PC-9 (cell line): ENCODE data around the gene RAD23A. TPM values are rescaled to one million over a fixed set of nuclear protein-coding genes. Genes with fewer than 3 reads are reported as not detected.

Experiments used
- Bru-seq: library from RNA; stranded (reverse); fragments of 400-500 nt; gene quantifications from one replicate; lab custom pipeline; 2021; lab: Mats Ljungman, UMichigan
- BruChase-seq, 2 experiments: library from RNA; stranded (reverse); fragments of 400-500 nt; gene quantifications; one replicate each; lab custom pipeline; 2021; lab: Mats Ljungman, UMichigan
- BruUV-seq: library from RNA; stranded (reverse); fragments of 400-500 nt; replicated peaks from 2 replicates; lab custom pipeline; 2021; lab: Mats Ljungman, UMichigan
- CTCF ChIA-PET: fragments of 300-600 bp; sonication (Branson Sonifier 250); formaldehyde crosslinking; loops from one replicate; lab custom pipeline; 2022; ENCODE audit warnings: antibody characterized with exemption; lab: Charles Lee
- POLR2A ChIA-PET: fragments of 300-600 bp; sonication (Branson Sonifier 250); formaldehyde crosslinking; loops from one replicate; lab custom pipeline; 2022; ENCODE audit warnings: antibody characterized with exemption; ENCODE audit not compliant: unreplicated experiment; lab: Charles Lee
- DNase-seq, 2 experiments: peaks; one replicate each; pipeline versions ENCODE4 v3.0.0 to v3.0.0-alpha.2; 2015 to 2022; ENCODE audit warnings: mixed read lengths in 1 of 2
- H2AFZ ChIP-seq: fragments of 200-600 bp; sonication (generic); 2 replicates; pipeline ENCODE4 v1.8.1; 2017; ENCODE audit warnings: antibody characterized with exemption
- H3F3A ChIP-seq: fragments of 200-600 bp; sonication (generic); 2 replicates; pipeline ENCODE4 v1.8.1; 2017; ENCODE audit warnings: antibody characterized with exemption, mild to moderate bottlenecking, low read depth; ENCODE audit not compliant: insufficient read depth
- H3K27ac ChIP-seq: fragments of 200-600 bp; sonication (generic); 2 replicates; pipeline ENCODE4 v1.6.1; 2016; ENCODE audit warnings: mixed run types
- H3K27me3 ChIP-seq: fragments of 200-600 bp; sonication (generic); 2 replicates; pipeline ENCODE4 v1.6.1; 2016; ENCODE audit warnings: low read depth, mixed run types; ENCODE audit not compliant: insufficient read depth
- H3K36me3 ChIP-seq: fragments of 200-600 bp; sonication (generic); 2 replicates; pipeline ENCODE4 v1.6.1; 2016; ENCODE audit warnings: low read depth, mixed run types
- H3K4me1 ChIP-seq: fragments of 200-600 bp; sonication (generic); replicated peaks from 2 replicates; pipeline ENCODE4 v1.6.1; 2016; ENCODE audit warnings: mixed run types; ENCODE audit not compliant: insufficient read depth
- H3K4me2 ChIP-seq: fragments of 200-600 bp; sonication (generic); 2 replicates; pipeline ENCODE4 v1.6.1; 2017; ENCODE audit warnings: mixed run types
- H3K4me3 ChIP-seq: fragments of 200-600 bp; sonication (generic); 2 replicates; pipeline ENCODE4 v1.6.1; 2016; ENCODE audit warnings: mixed run types
- H3K79me2 ChIP-seq: fragments of 200-600 bp; sonication (generic); 2 replicates; pipeline ENCODE4 v1.6.1; 2017; ENCODE audit warnings: low read depth, mixed run types
- H3K9me2 ChIP-seq: fragments of 200-600 bp; sonication (generic); 2 replicates; pipeline ENCODE4 v1.8.1; 2017; ENCODE audit warnings: mild to moderate bottlenecking; ENCODE audit not compliant: insufficient read depth
- H3K9me3 ChIP-seq: fragments of 200-600 bp; sonication (generic); 2 replicates; pipeline ENCODE4 v1.8.1; 2016; ENCODE audit warnings: low read depth; ENCODE audit not compliant: insufficient read depth
- H4K20me1 ChIP-seq: fragments of 200-600 bp; sonication (generic); 2 replicates; pipeline ENCODE4 v1.8.1; 2017; ENCODE audit not compliant: insufficient read depth
- CTCF ChIP-seq: fragments of 200-600 bp; sonication (generic); conservative IDR thresholded peaks from 2 replicates; pipeline ENCODE4 v1.6.1; 2017; ENCODE audit warnings: mixed run types, antibody characterized with exemption, mild to moderate bottlenecking, moderate library complexity
- EZH2 ChIP-seq: fragments of 200-600 bp; sonication (generic); IDR thresholded peaks from 2 replicates; pipeline ENCODE4 v1.8.0; 2017; ENCODE audit warnings: antibody characterized with exemption, low read depth
- intact Hi-C: fragments of 100-400 bp; cut with micrococcal nuclease; formaldehyde crosslinking; loops from one replicate; pipeline ENCODE4 v1.10.0; 2022; ENCODE audit not compliant: unreplicated experiment
- long read RNA-seq: library from polyadenylated mRNA; stranded (forward); transcript quantifications from one replicate; pipeline ENCODE4 v2.0.0, GENCODE V29; 2022
- total RNA-seq: library from RNA; stranded (reverse); gene quantifications from 2 replicates; pipeline ENCODE4 v1.2.3, GENCODE V29; 2021

RAD23A gene
- total RNA-seq (186 and 187 TPM in 2 replicates), Bru-seq, nascent RNA (percentile 94 among the genes with signal in this experiment), BruChase-seq, experiment 1, labeled RNA remaining after a 2-hour chase (percentile 93 among the genes with signal in this experiment), BruChase-seq, experiment 2, labeled RNA remaining after a 6-hour chase (percentile 98 among the genes with signal in this experiment)
- long read RNA-seq, transcript RAD23A-207 (2 exons, 545 nt) = minor isoform, 5 of 363 reads
- long read RNA-seq, transcript RAD23A-201 (9 exons, 1,736 nt) = major isoform, 162 of 363 reads
- long read RNA-seq, transcript RAD23A-203 (9 exons, 1,746 nt) = minor isoform, 153 of 363 reads
- long read RNA-seq, partial matches to known transcripts = 21 of 363 reads
- long read RNA-seq, other reads (novel, unspliced or antisense) = 22 of 363 reads

- H3K27ac ChIP-seq = peak within 1 kb of the TSS; percentile 89
- H3K4me2 ChIP-seq = peak within 1 kb of the TSS; percentile 97
- H3K27me3 ChIP-seq = no peaks in the 10 kb centered on the region
- ChIA-PET POLR2A (interaction anchor here (0.6 to 0.7 kb wide), 2 partner anchors 7 to 12 kb away, joined by 4 read pairs; partner anchors contain the start of gene CALR), CTCF (interaction anchor here (0.6 to 1.0 kb wide), 3 partner anchors 20 to 60 kb away, joined by 3 to 4 read pairs (median 4); no protein-coding TSS in a partner anchor)
- peaks cover 46% of the 10 kb centered on the region for H3K79me2 ChIP-seq
- H3F3A ChIP-seq = peaks cover 92% of the 10 kb centered on the region
- TSS peak; percentile 58 for BruUV-seq
- H4K20me1 ChIP-seq = peaks cover 29% of the 10 kb centered on the region
- no peaks in the 10 kb centered on the region for H3K9me2 ChIP-seq
- peak within 1 kb of the TSS; percentile 77 for H3K4me3 ChIP-seq
- peaks cover 23% of the 10 kb centered on the region for H3K4me1 ChIP-seq
- peaks cover 49% of the 10 kb centered on the region for H3K36me3 ChIP-seq
- TF ChIP-seq EZH2 (no peak), CTCF (no peak)
- peak; percentile 92 to 96 for DNase-seq
- no peak within 1 kb of the TSS; the same call in 1 of the 2 replicates for H2AFZ ChIP-seq
- intact Hi-C loops = no loop called here
- no peaks in the 10 kb centered on the region for H3K9me3 ChIP-seq
Observed at GRCh38 chr19:12945479-12946091, at the start of gene RAD23A. Gene RAD23A, plus strand, starts transcription at chr19:12945862. Its CDS starts 87 bp downstream, at chr19:12945949.

GRCh38 chr19:12896460-12896859, 49.2 kb upstream of the RAD23A start:
- Histone ChIP-seq H3K36me3 (no peaks in the 10 kb centered on the region), H2AFZ (no peak overlapping the region), H3K4me2 (no peak overlapping the region), H3K79me2 (peaks cover 15% of the 10 kb centered on the region), H3K27ac (no peak overlapping the region), H3K4me3 (no peak overlapping the region), H3K9me2 (no peaks in the 10 kb centered on the region), H3K27me3 (no peaks in the 10 kb centered on the region), H3K9me3 (no peaks in the 10 kb centered on the region), H3K4me1 (peaks cover 8% of the 10 kb centered on the region), H4K20me1 (no peaks in the 10 kb centered on the region), H3F3A (peaks cover 4% of the 10 kb centered on the region; the same call in 1 of the 2 replicates)
- CTCF ChIA-PET = no interaction called here
- no TSS peak for BruUV-seq
- no peak for TF ChIP-seq CTCF
- no peak for TF ChIP-seq EZH2
- peak in 1 of 2 experiments; percentile 26 for DNase-seq
- intact Hi-C loops = no loop called here
- POLR2A ChIA-PET = no interaction called here

- H3K4me1 ChIP-seq = no peaks in the 10 kb centered on the region
- H3K27me3 ChIP-seq = no peaks in the 10 kb centered on the region
- no peak for TF ChIP-seq EZH2
- TF ChIP-seq CTCF = no peak
- no peaks in the 10 kb centered on the region for H3K9me2 ChIP-seq
- no peaks in the 10 kb centered on the region for H3K9me3 ChIP-seq
- H3K4me3 ChIP-seq = no peak overlapping the region
- H3K36me3 ChIP-seq = no peaks in the 10 kb centered on the region
- H3K27ac ChIP-seq = no peak overlapping the region
- CTCF ChIA-PET = no interaction called here
- H4K20me1 ChIP-seq = no peaks in the 10 kb centered on the region
- H3K79me2 ChIP-seq = no peaks in the 10 kb centered on the region
- H3F3A ChIP-seq = peaks cover 6% of the 10 kb centered on the region; the same call in 1 of the 2 replicates
- no peak for DNase-seq
- no peak overlapping the region for H2AFZ ChIP-seq
- intact Hi-C loops = no loop called here
- POLR2A ChIA-PET = no interaction called here
- BruUV-seq = no TSS peak
- H3K4me2 ChIP-seq = no peak overlapping the region
Observed at GRCh38 chr19:12899891-12900518, 45.7 kb upstream of the RAD23A start.
